ENCODE results near the gene RTP3.

GRCh38 chr3:46505953-46506352 lies 8.2 kb downstream of the RTP3 start:
- TF ChIP-seq CTCF (IDR thresholded peaks at IDR 0.05 in 4 of 5, conservative IDR thresholded peaks at IDR 0.05 in 1 of 5): no peak
- no peak for TF ChIP-seq POLR2A (IDR thresholded peaks at IDR 0.05)

All from gastrocnemius medialis (tissue), 4 donors.